HepG2 (cell line): ENCODE measurements around the gene AKR1C4. TPM values are rescaled to one million over a fixed set of nuclear protein-coding genes. Genes with fewer than 3 reads are reported as not detected.

Experiments used
- HDAC2 ChIP-seq: sonication (generic); formaldehyde crosslinking; IDR thresholded peaks from 2 replicates; pipeline ENCODE4 v1.4.0; 2020; ENCODE audit warnings: missing genetic modification reagents
- HNF4A ChIP-seq: sonication (generic); formaldehyde crosslinking; IDR thresholded peaks from 2 replicates; pipeline ENCODE4 v1.4.0; 2020; ENCODE audit warnings: missing genetic modification reagents
- HNRNPLL ChIP-seq: fragments of 200-400 bp; formaldehyde crosslinking; IDR thresholded peaks from 2 replicates; pipeline ENCODE4 v1.6.1; 2017; ENCODE audit warnings: mild to moderate bottlenecking, low read depth, low read length; ENCODE audit not compliant: poor library complexity, severe bottlenecking
- KDM3A ChIP-seq: IDR thresholded peaks from 2 replicates; pipeline ENCODE4 v1.6.1; 2018; ENCODE audit warnings: low read depth, missing compliant biosample characterization
- MYNN ChIP-seq: sonication (generic); formaldehyde crosslinking; IDR thresholded peaks from 2 replicates; pipeline ENCODE4 v1.4.0; 2020; ENCODE audit warnings: mild to moderate bottlenecking, low read depth, missing genetic modification reagents
- PLRG1 ChIP-seq: fragments of 450-650 bp; conservative IDR thresholded peaks from 2 replicates; pipeline ENCODE4 v1.6.1; 2016
- POLR2AphosphoS5 ChIP-seq: IDR thresholded peaks from 2 replicates; pipeline ENCODE4 v1.6.1; 2012; ENCODE audit warnings: low read depth, low read length
- RAD51 ChIP-seq: fragments of 450-650 bp; IDR thresholded peaks from 2 replicates; pipeline ENCODE4 v1.6.1; 2016; ENCODE audit warnings: borderline replicate concordance
- RELA ChIP-seq: sonication (generic); formaldehyde crosslinking; IDR thresholded peaks from 2 replicates; pipeline ENCODE4 v1.4.0; 2020; ENCODE audit warnings: missing genetic modification reagents
- ZEB1 ChIP-seq: IDR thresholded peaks from 2 replicates; pipeline ENCODE4 v1.6.1; 2012; ENCODE audit warnings: mild to moderate bottlenecking, low read depth, inconsistent platforms; ENCODE audit not compliant: insufficient replicate concordance
- ZNF274 ChIP-seq: sonication (generic); formaldehyde crosslinking; IDR thresholded peaks from 2 replicates; pipeline ENCODE4 v1.5.1; 2020; ENCODE audit warnings: mild to moderate bottlenecking, missing genetic modification reagents
- ZNF317 ChIP-seq: sonication (generic); formaldehyde crosslinking; IDR thresholded peaks from 2 replicates; pipeline ENCODE4 v1.5.0; 2020; ENCODE audit warnings: mild to moderate bottlenecking, missing genetic modification reagents
- ZNF446 ChIP-seq: sonication (generic); formaldehyde crosslinking; IDR thresholded peaks from 2 replicates; pipeline ENCODE4 v1.5.0; 2020; ENCODE audit warnings: mild to moderate bottlenecking, missing genetic modification reagents
- ZNF660 ChIP-seq: sonication (generic); formaldehyde crosslinking; IDR thresholded peaks from 2 replicates; pipeline ENCODE4 v1.5.1; 2020; ENCODE audit warnings: mild to moderate bottlenecking, low read depth, missing genetic modification reagents, borderline replicate concordance
- ZNF781 ChIP-seq: sonication (generic); formaldehyde crosslinking; IDR thresholded peaks from 2 replicates; pipeline ENCODE4 v1.5.1; 2020; ENCODE audit warnings: borderline replicate concordance, mild to moderate bottlenecking, missing genetic modification reagents; ENCODE audit errors: not compliant biosample characterization
- polyA plus RNA-seq, 8 experiments: library from polyadenylated mRNA; depleted of rRNA in 3 of 8; stranded (reverse) in 7 of 8; unstranded in 1 of 8; fragments of >200 nt; fragmentation: Illumina TruSeq in 4 of 8; extraction: Trizol in 4 of 8; gene quantifications; 2 replicates each; pipeline versions ENCODE4 v1.2.1 to v1.2.3, GENCODE V29; 2011 to 2016; ENCODE audit warnings: low read depth in 4 of 8, missing spikeins in 1 of 8, mixed read lengths in 1 of 8; ENCODE audit not compliant: insufficient read depth in 1 of 8
- total RNA-seq, 5 experiments: library from RNA; depleted of rRNA; stranded (reverse); fragments of >200 nt; fragmentation: Illumina TruSeq; extraction: Trizol; gene quantifications; 2 replicates each; pipeline ENCODE4 v1.2.3, GENCODE V29; 2016; ENCODE audit warnings: low read depth in 1 of 5
- TF ChIP-seq, protein P1 (sequence below): sonication (generic); formaldehyde crosslinking; IDR thresholded peaks from 2 replicates; pipeline ENCODE4 v1.4.0; 2020; ENCODE audit warnings: missing genetic modification reagents
- TF ChIP-seq, protein P2 (sequence below): sonication (generic); formaldehyde crosslinking; IDR thresholded peaks from 2 replicates; pipeline ENCODE4 v1.4.0; 2020; ENCODE audit warnings: low read depth, mild to moderate bottlenecking, missing genetic modification reagents
- TF ChIP-seq, protein P3 (sequence below): sonication (generic); formaldehyde crosslinking; IDR thresholded peaks from 2 replicates; pipeline ENCODE4 v1.8.0; 2022; ENCODE audit warnings: missing genetic modification reagents, mild to moderate bottlenecking, moderate library complexity, borderline replicate concordance
- TF ChIP-seq, protein P4 (sequence below), 2 experiments: sonication (generic) in 1 of 2; formaldehyde crosslinking in 1 of 2; IDR thresholded peaks; 2 replicates each; pipeline versions ENCODE4 v1.5.1 to v1.6.1; 2011 to 2020; ENCODE audit warnings: borderline replicate concordance in 1 of 2, low read depth in 1 of 2, low read length in 1 of 2, mild to moderate bottlenecking in 1 of 2, missing genetic modification reagents in 1 of 2, moderate library complexity in 1 of 2

The AKR1C4 gene
- total and polyA plus RNA-seq, 2 of the 13 experiments (the other 11 are each of a cell fraction or from before 2014, with no cell fraction given): 0.18 to 1.3 TPM

DNA sequence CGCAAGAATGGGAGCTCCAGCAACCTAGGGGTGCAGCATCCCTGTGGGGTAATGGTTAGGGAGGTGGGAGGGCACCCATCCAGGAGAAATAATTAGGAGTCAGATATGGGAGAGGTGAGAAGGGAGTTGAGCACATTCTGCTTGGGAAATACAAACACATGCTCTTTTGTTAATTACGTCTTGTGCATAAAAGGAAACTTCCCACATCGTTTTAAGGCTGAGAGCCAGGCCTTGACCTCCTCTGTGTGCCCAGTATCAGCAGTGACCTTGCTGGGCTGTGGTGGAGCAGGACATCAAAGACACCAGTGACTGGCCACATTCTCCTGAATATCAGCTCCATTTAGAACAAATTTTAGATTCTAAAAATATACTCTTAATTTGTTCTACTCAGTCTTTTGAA is 22.6 kb downstream of the AKR1C4 start (continued):
- no peak for TF ChIP-seq RELA (CRISPR knock-in tag)
- TF ChIP-seq ZEB1: no peak
- no peak for TF ChIP-seq POLR2AphosphoS5
- no peak for TF ChIP-seq RAD51
- TF ChIP-seq HDAC2: peak; percentile 77; the same call in 1 of the 2 replicates
- no peak for TF ChIP-seq ZNF660 (CRISPR knock-in tag)
- TF ChIP-seq, protein P1, sequence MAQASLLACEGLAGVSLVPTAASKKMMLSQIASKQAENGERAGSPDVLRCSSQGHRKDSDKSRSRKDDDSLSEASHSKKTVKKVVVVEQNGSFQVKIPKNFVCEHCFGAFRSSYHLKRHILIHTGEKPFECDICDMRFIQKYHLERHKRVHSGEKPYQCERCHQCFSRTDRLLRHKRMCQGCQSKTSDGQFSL: no peak
- no peak for TF ChIP-seq MYNN (CRISPR knock-in tag)
- no peak for TF ChIP-seq ZNF446 (CRISPR knock-in tag)
- no peak for TF ChIP-seq PLRG1
- no peak for TF ChIP-seq KDM3A (CRISPR knock-in tag)
- peak; percentile 67 for TF ChIP-seq HNF4A (CRISPR knock-in tag)
- no peak for TF ChIP-seq ZNF274
- TF ChIP-seq, protein P2, sequence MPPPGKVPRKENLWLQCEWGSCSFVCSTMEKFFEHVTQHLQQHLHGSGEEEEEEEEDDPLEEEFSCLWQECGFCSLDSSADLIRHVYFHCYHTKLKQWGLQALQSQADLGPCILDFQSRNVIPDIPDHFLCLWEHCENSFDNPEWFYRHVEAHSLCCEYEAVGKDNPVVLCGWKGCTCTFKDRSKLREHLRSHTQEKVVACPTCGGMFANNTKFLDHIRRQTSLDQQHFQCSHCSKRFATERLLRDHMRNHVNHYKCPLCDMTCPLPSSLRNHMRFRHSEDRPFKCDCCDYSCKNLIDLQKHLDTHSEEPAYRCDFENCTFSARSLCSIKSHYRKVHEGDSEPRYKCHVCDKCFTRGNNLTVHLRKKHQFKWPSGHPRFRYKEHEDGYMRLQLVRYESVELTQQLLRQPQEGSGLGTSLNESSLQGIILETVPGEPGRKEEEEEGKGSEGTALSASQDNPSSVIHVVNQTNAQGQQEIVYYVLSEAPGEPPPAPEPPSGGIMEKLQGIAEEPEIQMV (CRISPR knock-in tag): no peak
- no peak for TF ChIP-seq ZNF781 (CRISPR knock-in tag)
- 0 out of 2 replicates have a peak, but pooled peaks have one; percentile 25 for TF ChIP-seq ZNF317 (CRISPR knock-in tag)
- TF ChIP-seq HNRNPLL: no peak
- TF ChIP-seq, protein P3, sequence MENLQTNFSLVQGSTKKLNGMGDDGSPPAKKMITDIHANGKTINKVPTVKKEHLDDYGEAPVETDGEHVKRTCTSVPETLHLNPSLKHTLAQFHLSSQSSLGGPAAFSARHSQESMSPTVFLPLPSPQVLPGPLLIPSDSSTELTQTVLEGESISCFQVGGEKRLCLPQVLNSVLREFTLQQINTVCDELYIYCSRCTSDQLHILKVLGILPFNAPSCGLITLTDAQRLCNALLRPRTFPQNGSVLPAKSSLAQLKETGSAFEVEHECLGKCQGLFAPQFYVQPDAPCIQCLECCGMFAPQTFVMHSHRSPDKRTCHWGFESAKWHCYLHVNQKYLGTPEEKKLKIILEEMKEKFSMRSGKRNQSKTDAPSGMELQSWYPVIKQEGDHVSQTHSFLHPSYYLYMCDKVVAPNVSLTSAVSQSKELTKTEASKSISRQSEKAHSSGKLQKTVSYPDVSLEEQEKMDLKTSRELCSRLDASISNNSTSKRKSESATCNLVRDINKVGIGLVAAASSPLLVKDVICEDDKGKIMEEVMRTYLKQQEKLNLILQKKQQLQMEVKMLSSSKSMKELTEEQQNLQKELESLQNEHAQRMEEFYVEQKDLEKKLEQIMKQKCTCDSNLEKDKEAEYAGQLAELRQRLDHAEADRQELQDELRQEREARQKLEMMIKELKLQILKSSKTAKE (CRISPR knock-in tag): no peak
- TF ChIP-seq, protein P4, sequence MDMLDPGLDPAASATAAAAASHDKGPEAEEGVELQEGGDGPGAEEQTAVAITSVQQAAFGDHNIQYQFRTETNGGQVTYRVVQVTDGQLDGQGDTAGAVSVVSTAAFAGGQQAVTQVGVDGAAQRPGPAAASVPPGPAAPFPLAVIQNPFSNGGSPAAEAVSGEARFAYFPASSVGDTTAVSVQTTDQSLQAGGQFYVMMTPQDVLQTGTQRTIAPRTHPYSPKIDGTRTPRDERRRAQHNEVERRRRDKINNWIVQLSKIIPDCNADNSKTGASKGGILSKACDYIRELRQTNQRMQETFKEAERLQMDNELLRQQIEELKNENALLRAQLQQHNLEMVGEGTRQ (IDR thresholded peaks at IDR 0.05; ENCODE audit: low read depth, low read length): no peak
- TF ChIP-seq, protein P4 (CRISPR knock-in tag; IDR thresholded peaks at IDR 0.05; ENCODE audit: borderline replicate concordance): no peak
